ENCODE data around the gene TTYH2. TPM values are rescaled to one million over a fixed set of nuclear protein-coding genes. Genes with fewer than 3 reads are reported as not detected.
"Not testable (repeated sequence)": the region's sequence is repeated elsewhere in the genome, so short reads cannot be mapped to it uniquely, and the experiment has no call there.

Gene TTYH2
- total RNA-seq, 1 donor from 2014 or later: 0.90 TPM

DNA sequence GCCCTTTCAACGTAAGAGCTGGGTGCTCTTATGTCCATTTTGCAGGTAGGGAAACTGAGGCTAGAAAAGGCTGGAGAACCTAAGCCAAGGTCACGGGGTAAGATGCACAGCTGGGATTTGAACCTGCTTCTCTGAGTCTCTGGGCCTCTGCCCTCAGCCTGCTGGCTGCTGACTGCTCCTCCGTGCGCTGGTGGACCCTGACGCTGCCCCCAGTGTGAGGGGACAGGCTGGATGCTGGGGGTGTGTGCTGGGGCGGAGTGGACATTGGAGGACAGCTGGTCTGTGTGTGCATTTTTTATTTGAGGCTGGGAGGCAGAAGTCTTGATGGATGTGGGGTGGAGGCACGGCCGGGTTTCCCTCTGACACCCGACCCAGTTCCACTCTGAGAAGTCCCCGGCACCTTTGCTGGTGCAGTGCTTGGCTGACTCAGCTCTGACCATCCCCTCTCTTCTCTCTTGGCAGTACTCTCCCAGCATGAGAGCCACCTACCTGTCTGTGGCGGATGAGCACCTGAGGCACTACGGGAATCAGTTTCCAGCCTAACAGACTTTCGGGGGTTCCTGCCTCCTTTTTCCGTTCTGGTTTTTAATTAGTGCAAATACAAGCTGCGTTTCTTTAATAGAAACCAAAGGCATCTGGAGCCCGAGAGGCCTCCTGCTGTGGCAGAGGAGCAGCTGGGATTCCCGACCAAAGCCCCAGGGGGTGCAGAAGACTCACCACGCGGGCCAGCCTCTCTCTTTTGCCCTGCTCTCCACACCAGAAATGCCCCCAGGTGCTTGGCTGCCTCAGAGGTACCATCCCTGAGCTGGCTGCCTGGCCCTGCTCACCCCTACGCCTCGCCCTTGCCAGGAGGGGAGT is 46.5 kb downstream of the TTYH2 start:
- DNase-seq (ENCODE audit: low read depth in 2 of 2): no peak

GRCh38 chr17:74260525-74260850 is 47.1 kb downstream of the TTYH2 start:
- DNase-seq (ENCODE audit: low read depth in 2 of 2): no peak

DNA sequence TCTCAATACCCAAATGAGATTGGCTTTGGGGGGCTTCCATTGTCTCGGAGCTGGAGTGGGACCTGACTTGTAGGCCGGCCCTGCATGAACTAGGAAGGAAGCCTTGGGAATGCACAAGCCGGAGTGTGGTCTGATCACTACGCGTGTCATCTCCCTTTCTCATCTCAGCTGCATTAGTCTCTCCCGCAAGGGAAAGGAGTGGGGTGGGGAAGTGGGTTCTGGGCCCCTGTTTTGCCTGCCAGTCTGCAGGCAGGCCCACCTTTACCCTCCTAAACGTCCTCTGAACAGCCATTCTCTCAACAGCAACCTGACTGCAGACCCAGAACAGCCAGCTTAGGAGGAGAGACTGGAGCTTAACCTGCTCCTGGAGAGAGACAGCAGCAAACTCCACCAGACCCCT is 49.2 kb downstream of the TTYH2 start:
- no peak for DNase-seq (ENCODE audit: low read depth in 2 of 2)

DNA sequence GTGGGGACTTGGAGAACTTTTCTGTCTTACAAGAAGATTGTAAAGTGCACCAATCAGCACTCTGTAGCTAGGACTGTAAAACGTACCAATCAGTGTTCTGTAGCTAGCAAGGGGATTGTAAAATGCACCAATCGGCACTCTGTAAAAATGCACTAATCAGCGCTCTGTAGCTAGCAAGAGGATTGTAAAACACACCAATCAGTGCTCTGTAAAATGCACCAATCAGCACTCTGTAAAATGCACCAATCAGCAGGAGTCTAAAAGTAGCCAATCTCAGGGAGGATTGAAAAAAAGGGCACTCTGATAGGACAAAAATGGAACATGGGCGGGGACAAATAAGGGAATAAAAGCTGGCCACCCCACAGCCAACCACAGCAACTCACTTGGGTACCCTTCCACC is 53.7 kb downstream of the TTYH2 start:
- not testable (repeated sequence) for DNase-seq (ENCODE audit: low read depth in 2 of 2)

GRCh38 chr17:74267579-74267978 is 54.2 kb downstream of the TTYH2 start:
- no peak for DNase-seq (ENCODE audit: low read depth in 2 of 2)

- DNase-seq (ENCODE audit: low read depth in 2 of 2): no peak
These were observed 54.7 kb downstream of the TTYH2 start for GRCh38 chr17:74267987-74268499.

DNA sequence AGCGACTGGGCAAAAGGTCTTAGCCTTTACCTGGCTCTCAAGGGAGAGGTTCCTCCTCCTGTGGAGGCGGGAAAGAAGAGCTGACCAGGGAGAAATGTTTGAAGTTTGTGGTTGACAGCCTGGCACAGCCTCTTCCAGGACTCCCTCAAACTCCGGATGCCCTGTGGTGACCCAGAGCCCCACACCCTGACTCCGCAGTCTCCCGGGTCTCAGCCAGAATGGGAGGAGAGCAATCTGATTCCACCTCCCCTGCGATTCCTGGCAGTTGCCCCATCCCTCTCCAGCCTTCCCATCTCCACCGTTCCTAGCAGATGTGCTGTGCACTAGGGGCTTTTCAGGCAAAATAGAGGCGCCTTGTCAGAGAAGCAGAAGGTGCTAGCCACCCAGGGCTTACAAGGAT is 55.2 kb downstream of the TTYH2 start:
- DNase-seq (ENCODE audit: low read depth in 2 of 2): no peak

GRCh38 chr17:74270333-74270732 is 57.0 kb downstream of the TTYH2 start:
- no peak for DNase-seq (ENCODE audit: low read depth in 2 of 2)

DNA sequence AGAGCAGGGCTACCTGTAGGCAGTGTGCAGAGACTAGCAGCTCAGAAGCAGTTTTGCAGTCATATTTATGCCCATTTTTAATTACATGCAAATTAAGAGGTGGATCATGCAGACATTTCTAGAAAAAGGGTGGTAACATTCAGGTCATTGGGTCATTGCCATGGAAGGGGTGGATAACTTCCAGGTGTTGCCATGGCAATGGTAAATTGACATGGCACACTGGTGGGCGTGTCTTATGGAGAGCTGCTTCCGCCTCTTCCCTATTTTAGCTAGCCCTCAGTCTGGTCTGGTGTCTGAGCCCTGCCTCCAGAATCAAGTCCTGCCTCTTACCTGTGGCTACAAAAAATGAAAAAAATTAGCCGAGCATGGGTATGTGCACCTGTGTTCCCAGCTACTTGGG is 57.9 kb downstream of the TTYH2 start:
- no peak for DNase-seq (ENCODE audit: low read depth in 2 of 2)

DNA sequence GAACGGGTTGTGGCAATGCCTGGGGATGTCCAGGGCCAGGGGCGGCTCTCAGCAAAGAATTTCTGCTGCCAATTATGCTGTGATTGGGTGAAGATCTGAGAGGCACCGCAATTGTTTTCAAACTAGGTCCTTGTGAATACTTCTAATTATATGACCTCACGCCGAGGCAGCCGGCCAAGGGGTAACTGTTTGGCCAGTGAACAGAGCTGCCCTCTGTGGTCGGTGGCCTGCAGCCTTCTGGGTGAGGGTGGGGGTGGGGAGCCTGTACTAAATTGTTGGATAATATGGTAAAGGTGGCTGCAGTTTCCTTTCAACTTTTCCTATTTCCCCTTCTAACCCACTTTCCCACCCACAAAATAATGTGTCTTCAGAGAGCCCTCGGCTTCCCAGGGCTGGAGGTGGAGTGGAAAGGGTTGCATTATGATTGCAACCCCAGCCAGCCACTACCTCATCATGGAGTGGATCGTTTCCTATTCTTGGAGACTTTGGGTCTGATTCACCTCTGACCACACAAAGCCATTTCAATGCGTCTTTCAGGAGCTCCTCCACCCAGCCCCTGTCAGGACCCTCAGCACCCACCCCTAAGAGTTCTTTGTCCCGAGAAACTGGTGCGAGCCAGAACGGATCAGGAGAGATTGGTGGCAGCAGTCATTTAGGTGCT is 58.7 kb downstream of the TTYH2 start:
- no peak for DNase-seq (ENCODE audit: low read depth in 2 of 2)

DNA sequence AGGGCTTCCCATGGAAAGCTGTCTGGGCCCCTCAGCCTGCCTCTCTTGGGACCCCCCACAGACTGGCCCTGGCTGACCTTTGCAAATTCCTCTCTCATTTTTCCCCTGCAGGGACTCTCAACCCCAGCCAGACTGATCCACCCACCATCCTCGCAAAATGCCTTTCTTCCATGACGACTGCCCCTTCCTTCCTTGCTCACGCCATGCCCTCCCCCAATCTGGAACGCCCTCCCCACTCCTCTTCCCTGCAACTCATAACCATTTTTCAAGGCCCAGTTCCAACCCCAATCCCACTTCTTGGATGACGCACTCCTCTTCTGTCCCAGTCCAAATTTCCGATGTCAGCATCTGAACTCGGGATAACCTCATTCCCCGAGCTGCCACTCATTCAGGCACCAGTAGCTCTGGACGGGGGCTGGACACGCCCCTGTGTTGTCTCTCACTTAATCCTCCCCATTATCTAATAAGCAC is 59.4 kb downstream of the TTYH2 start:
- no peak for DNase-seq (ENCODE audit: low read depth in 2 of 2)

- no peak for DNase-seq (ENCODE audit: low read depth in 2 of 2)
These were observed 60.8 kb downstream of the TTYH2 start, which contains the start of gene DNAI2 for GRCh38 chr17:74274060-74274708. DNAI2 (plus strand) TSS chr17:74274234; CDS start chr17:74281818, 7,584 bp downstream.

GRCh38 chr17:74274709-74275340 is 61.5 kb downstream of the TTYH2 start:
- DNase-seq (ENCODE audit: low read depth in 2 of 2): no peak

- no peak for DNase-seq (ENCODE audit: low read depth in 2 of 2)
These were observed 62.7 kb downstream of the TTYH2 start for GRCh38 chr17:74276051-74276476.

GRCh38 chr17:74276541-74277009 is 63.2 kb downstream of the TTYH2 start:
- DNase-seq (ENCODE audit: low read depth in 2 of 2): no peak

GRCh38 chr17:74277935-74278334 is 64.6 kb downstream of the TTYH2 start:
- no peak for DNase-seq (ENCODE audit: low read depth in 2 of 2)

GRCh38 chr17:74279617-74280016 is 66.2 kb downstream of the TTYH2 start:
- DNase-seq (ENCODE audit: low read depth in 2 of 2): not testable (repeated sequence)

DNA sequence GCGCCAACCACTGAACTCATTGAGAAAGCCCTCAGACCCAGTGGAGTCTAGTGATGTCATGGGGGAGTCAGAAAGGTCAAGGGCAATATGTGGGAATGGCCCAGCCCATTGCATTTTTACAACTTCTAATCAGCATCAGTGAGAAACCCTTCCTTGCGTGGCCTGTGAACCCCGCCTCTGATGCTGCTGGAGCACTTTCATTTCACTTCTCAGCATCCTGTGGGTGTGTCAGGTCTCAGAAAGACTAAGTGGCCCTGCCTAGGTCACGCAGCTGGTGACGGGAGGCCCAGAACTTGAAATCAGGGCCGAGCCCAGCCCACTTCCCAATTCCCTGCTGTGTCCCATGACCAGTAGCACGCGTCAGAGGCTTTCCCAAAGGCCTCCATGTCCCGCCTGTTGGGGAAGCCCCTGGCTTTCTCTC is 66.7 kb downstream of the TTYH2 start:
- DNase-seq (ENCODE audit: low read depth in 2 of 2): no peak

DNA sequence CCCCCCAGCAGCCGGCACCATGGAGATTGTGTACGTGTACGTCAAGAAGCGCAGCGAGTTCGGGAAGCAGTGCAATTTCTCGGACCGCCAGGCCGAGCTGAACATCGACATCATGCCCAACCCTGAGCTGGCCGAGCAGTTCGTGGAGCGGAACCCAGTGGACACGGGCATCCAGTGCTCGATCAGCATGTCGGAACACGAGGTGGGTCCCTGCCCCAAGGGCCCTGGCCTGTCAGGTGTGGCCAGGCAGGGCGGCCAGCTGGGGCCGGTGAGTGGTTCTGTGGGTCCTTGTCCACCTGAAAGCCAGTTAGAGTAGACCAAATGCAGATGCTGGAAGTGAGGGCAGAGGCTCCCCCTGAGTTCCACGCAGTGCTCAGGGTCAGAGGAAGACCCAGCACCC is 68.4 kb downstream of the TTYH2 start:
- DNase-seq (ENCODE audit: low read depth in 2 of 2): no peak

GRCh38 chr17:74282274-74282586 is 68.9 kb downstream of the TTYH2 start:
- DNase-seq (ENCODE audit: low read depth in 2 of 2): not testable (repeated sequence)

- DNase-seq (ENCODE audit: low read depth in 2 of 2): no peak
These were observed 69.4 kb downstream of the TTYH2 start for GRCh38 chr17:74282587-74283370.

Measured in dermis microvascular lymphatic vessel endothelial cell (primary cell).